Left ventricle myocardium inferior (tissue), 1 donor: Measurements from ENCODE around the gene KRT36. TPM values are rescaled to one million over a fixed set of nuclear protein-coding genes. Genes with fewer than 3 reads are reported as not detected.

Experiments
- DNase-seq: peaks from one replicate; pipeline ENCODE4 v3.0.0-alpha.2; 2020
- H3K27ac ChIP-seq: fragments of 200-600 bp; replicated peaks from 2 replicates; pipeline ENCODE4 v1.8.0; 2021
- H3K27me3 ChIP-seq: fragments of 200-600 bp; 2 replicates; pipeline ENCODE4 v1.8.0; 2021; ENCODE audit warnings: low read depth
- H3K36me3 ChIP-seq: fragments of 200-600 bp; 2 replicates; pipeline ENCODE4 v1.8.0; 2021
- H3K4me1 ChIP-seq: fragments of 200-600 bp; 2 replicates; pipeline ENCODE4 v1.8.0; 2021
- H3K4me3 ChIP-seq: fragments of 200-600 bp; 2 replicates; pipeline ENCODE4 v1.8.0; 2021; ENCODE audit warnings: mild to moderate bottlenecking, moderate library complexity
- H3K9me3 ChIP-seq: fragments of 200-600 bp; replicated peaks from 2 replicates; pipeline ENCODE4 v1.8.0; 2021
- intact Hi-C: fragments of 100-400 bp; cut with micrococcal nuclease; formaldehyde crosslinking; loops from one replicate; pipeline ENCODE4 v1.11.0; 2022
- total RNA-seq: library from RNA; stranded (reverse); fragmentation: NEBNext Ultra II Directional; extraction: Animal tissue kit (Norgen Biotek cat#: 25700); gene quantifications from one replicate; pipeline ENCODE4 v1.2.1, GENCODE V29; 2021
- TF ChIP-seq, protein P1 (sequence below): fragments of 200-600 bp; IDR thresholded peaks from 2 replicates; pipeline ENCODE4 v1.8.0; 2021; ENCODE audit warnings: antibody characterized with exemption, mild to moderate bottlenecking, borderline replicate concordance
- donor health status: DM: no; HTN: yes; CAD: no; lungs with severe emphysema.

Gene KRT36
- total RNA-seq, 1 donor from 2014 or later, result not detected

DNA sequence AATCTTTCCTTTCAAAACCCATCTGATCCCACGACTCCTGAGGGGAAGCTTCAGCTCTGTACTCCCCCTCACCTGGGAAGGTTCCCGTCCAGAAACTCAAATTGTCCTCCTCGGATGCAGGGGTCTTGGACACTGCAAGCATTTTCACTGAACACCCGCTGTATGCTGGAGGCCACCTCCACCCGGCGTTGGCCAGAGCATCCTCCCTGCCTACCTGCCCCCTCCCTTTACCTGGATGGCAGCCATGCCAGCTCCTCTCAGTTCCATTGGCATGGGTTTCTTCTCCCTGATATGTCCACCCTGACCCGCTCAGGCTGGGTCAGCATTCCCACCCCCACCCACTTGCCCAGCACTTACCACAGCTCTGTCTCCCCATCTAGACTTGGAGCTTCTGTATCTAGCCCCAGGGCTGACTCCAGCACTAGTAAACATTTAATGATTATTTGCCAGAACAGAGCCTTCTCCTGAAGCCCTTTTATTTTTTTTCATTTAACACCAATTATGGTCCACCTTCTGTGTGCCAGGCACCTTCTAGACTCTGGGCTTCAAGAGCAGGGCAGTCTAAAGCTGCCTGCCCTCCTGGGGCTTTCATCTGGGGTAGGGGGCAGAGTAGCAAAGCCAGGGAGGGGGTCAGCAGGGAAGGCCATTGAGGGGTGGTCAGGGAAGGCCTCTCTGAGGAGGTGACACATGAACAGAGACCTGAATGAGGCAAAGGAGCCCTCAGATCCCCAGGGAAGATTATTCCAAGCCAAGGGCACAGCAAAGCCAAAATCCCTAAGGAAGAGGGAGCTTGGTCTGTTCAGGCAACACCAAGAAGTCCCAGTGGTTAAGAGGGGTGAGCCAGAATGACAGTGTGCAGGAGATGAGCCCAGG lies 47.3 kb upstream of the KRT36 start:
- no peak for DNase-seq
- H3K27me3 ChIP-seq, result peaks cover 93% of the 10 kb centered on the region
- H3K4me3 ChIP-seq, result no peak overlapping the region
- H3K9me3 ChIP-seq, result no peaks in the 10 kb centered on the region
- TF ChIP-seq, protein P1, sequence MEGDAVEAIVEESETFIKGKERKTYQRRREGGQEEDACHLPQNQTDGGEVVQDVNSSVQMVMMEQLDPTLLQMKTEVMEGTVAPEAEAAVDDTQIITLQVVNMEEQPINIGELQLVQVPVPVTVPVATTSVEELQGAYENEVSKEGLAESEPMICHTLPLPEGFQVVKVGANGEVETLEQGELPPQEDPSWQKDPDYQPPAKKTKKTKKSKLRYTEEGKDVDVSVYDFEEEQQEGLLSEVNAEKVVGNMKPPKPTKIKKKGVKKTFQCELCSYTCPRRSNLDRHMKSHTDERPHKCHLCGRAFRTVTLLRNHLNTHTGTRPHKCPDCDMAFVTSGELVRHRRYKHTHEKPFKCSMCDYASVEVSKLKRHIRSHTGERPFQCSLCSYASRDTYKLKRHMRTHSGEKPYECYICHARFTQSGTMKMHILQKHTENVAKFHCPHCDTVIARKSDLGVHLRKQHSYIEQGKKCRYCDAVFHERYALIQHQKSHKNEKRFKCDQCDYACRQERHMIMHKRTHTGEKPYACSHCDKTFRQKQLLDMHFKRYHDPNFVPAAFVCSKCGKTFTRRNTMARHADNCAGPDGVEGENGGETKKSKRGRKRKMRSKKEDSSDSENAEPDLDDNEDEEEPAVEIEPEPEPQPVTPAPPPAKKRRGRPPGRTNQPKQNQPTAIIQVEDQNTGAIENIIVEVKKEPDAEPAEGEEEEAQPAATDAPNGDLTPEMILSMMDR, result no peak
- H3K36me3 ChIP-seq, result no peaks in the 10 kb centered on the region
- H3K4me1 ChIP-seq, result no peaks in the 10 kb centered on the region
- no peak overlapping the region for H3K27ac ChIP-seq
- intact Hi-C loops, result no loop called here

DNA sequence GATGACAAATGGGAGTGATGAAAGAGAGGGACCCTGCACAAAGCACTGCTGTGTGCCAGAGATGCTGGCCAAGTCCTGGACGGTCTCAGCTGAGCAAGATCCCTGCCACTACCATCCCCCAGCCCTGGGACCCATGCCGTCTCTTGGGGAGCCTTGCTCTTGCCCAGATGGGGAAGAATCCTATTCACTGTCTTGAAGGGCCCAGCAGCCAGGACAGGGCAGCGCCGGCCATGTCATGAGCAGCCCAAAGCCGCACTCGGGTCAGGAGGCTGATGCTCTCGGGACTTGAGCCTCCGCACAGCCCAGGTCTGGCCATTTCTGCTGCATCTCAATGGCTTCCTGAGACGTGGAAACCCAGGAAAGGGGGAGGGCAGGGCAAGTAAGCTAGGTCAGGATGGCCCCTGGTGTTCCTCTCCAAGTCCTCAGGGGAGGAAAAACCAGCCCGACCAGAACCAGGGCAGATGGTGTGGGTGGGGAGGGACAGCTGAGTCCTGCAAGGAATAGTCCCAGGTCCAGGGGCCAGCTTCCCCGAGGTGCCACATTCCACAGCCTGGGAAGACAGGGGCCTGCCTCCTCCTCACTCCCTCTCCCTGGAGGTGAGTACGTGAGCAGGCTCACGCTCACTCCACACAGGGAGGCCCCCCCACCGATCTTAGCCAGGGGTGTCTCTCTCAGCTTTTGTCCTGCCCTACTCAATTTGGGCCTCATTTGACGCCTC lies 46.2 kb upstream of the KRT36 start:
- H3K4me1 ChIP-seq, result no peaks in the 10 kb centered on the region
- no peaks in the 10 kb centered on the region for H3K9me3 ChIP-seq
- H3K27me3 ChIP-seq, result peaks cover 94% of the 10 kb centered on the region
- H3K27ac ChIP-seq, result no peak overlapping the region
- no peaks in the 10 kb centered on the region for H3K36me3 ChIP-seq
- no peak overlapping the region for H3K4me3 ChIP-seq
- TF ChIP-seq, protein P1, result no peak
- DNase-seq, result no peak
- intact Hi-C loops, result no loop called here

DNA sequence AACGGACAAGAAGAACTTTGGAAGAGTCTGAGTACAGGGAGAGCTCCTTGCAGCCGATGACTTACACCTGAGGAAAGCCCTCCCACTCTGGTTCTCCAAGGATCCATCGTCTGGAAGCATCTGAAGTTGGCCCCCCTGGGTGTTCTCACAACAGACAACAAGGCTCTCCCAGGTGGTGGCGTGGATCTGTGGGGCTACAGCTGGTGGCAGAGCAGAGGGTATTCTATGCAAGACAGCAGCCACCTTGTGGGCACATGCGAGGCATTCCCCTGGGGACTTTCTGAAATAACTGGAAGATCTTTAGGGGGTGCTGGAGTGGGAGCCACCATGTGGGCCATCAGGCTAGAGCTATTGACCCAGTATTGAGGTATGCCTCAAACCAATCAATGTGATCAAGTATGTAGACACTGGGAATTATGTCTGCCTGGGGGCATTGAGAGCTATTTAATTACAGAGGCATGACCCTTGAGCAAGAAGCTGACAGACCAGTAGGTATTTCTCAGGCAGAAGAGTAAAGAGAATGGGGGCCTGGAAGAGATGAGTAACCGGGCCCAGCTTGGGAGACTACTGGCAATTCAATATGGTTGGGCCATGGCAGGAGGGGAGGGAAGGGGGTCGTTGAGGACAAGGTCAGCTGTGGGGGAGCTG lies 45.3 kb upstream of the KRT36 start:
- H3K36me3 ChIP-seq, result no peaks in the 10 kb centered on the region
- intact Hi-C loops, result no loop called here
- no peak overlapping the region for H3K4me3 ChIP-seq
- no peaks in the 10 kb centered on the region for H3K4me1 ChIP-seq
- no peak overlapping the region for H3K27ac ChIP-seq
- no peak for DNase-seq
- H3K27me3 ChIP-seq, result peaks cover 97% of the 10 kb centered on the region
- TF ChIP-seq, protein P1, result no peak
- H3K9me3 ChIP-seq, result no peaks in the 10 kb centered on the region

DNA sequence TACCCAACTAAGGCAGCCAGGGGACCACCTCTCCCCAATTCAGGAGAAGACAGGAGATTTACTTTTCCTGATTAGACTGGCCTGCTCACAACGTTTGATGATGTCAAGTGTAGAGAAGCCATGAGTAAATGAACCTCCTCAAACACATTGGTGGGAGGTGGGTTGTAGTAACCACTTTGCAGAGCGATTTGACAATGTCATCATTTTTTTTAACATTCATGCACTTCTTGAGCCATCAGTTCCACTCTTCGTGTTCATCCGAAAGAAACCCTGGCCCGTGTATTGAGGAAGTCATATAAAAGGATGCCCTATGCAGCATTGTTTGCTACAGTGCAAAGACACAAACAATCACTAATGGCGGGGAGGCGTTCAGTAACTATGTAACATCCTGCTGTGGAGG lies 43.9 kb upstream of the KRT36 start:
- TF ChIP-seq, protein P1, result no peak
- H3K4me1 ChIP-seq, result no peaks in the 10 kb centered on the region
- H3K4me3 ChIP-seq, result no peak overlapping the region
- DNase-seq, result no peak
- no peaks in the 10 kb centered on the region for H3K36me3 ChIP-seq
- intact Hi-C loops, result no loop called here
- H3K9me3 ChIP-seq, result no peaks in the 10 kb centered on the region
- H3K27me3 ChIP-seq, result peaks cover 97% of the 10 kb centered on the region
- H3K27ac ChIP-seq, result no peak overlapping the region

DNA sequence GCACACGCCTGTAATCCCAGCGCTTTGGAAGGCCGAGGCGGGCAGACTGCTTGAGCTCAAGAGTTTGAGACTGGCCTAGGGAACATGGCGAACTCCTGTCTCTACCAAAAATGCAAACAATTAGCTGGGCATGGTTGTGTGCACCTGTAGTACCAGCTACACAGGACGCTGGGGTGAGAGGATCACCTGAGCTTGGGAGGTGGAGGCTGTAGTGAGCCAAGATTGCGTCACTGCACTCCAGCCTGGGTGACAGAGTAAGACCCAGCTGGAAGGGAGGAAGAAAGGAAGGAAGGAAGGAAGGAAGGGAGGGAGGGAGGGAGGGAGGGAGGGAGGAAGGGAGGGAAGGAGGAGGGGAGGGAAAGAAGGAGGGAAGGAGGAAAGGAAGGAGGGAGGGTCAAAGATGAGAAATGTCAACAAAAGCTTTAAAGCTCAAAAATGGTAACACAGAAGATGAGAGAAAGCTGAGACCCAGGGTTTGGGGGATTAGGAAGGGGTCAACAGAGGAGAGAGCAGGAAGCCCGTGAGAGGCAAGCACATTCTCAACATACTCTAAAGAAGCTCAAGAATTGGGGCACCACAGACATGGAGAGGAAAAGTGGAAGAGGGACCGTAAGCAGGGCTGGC lies 43.3 kb upstream of the KRT36 start:
- peaks cover 97% of the 10 kb centered on the region for H3K27me3 ChIP-seq
- TF ChIP-seq, protein P1, result no peak
- no peaks in the 10 kb centered on the region for H3K36me3 ChIP-seq
- intact Hi-C loops, result no loop called here
- H3K27ac ChIP-seq, result no peak overlapping the region
- H3K4me1 ChIP-seq, result peaks cover 5% of the 10 kb centered on the region
- no peak overlapping the region for H3K4me3 ChIP-seq
- no peak for DNase-seq
- no peaks in the 10 kb centered on the region for H3K9me3 ChIP-seq
